HepG2 (cell line): ENCODE data around the gene NREP. TPM values are rescaled to one million over a fixed set of nuclear protein-coding genes. Genes with fewer than 3 reads are reported as not detected.

Experiments used
- ATAC-seq: fragments of 200-7000 bp; cut with Tn5 transposase; 3 replicates; pipeline ENCODE4 v1.9.1; 2020; ENCODE audit warnings: mild to moderate bottlenecking, moderate library complexity
- BruUV-seq: library from RNA; stranded (reverse); fragments of 400-500 nt; replicated peaks from 2 replicates; lab custom pipeline; 2021; lab: Mats Ljungman, UMichigan
- CTCF ChIA-PET: fragments of 300-600 bp; formaldehyde crosslinking; extraction: SDS; loops from one replicate; lab custom pipeline; 2021; ENCODE audit warnings: low total read pairs, inconsistent platforms, low intra/inter-chr PET ratio; lab: Yijun Ruan, JAX
- POLR2A ChIA-PET: fragments of 350-600 bp; sonication (Branson Sonifier 250); formaldehyde crosslinking; loops from one replicate; lab custom pipeline; 2020; ENCODE audit warnings: antibody characterized with exemption, inconsistent platforms; lab: Yijun Ruan, JAX
- DNase-seq: peaks from one replicate; pipeline ENCODE4 v3.0.0-alpha.2; 2015; ENCODE audit warnings: low spot score
- FAIRE-seq: peaks from 3 replicates; lab custom pipeline; 2011; peaks lifted over from hg19 to GRCh38; lab: Jason Lieb, UNC
- H2AFZ ChIP-seq: one replicate; pipeline ENCODE4 v1.6.1; 2011; ENCODE audit warnings: low read length, inconsistent platforms
- H3K27ac ChIP-seq: fragments of 300-600 bp; 3 replicates; pipeline ENCODE4 v1.8.0; 2011; ENCODE audit warnings: mixed run types, mild to moderate bottlenecking, mixed read lengths, low read length, inconsistent platforms; ENCODE audit not compliant: insufficient read depth; ENCODE audit errors: extremely low read length
- H3K27me3 ChIP-seq, 2 experiments: fragments of 200-600 bp in 1 of 2; 2 replicates in 1 of 2; 3 replicates in 1 of 2; pipeline versions ENCODE4 v1.6.0 to v1.8.0; 2011; ENCODE audit warnings: low read length in 2 of 2, mild to moderate bottlenecking in 2 of 2, moderate library complexity in 2 of 2, inconsistent platforms in 1 of 2; ENCODE audit not compliant: insufficient read depth in 2 of 2, control insufficient read depth in 1 of 2
- H3K36me3 ChIP-seq, 2 experiments: fragments of 200-600 bp in 1 of 2; replicated peaks in 1 of 2; 2 replicates in 1 of 2; 3 replicates in 1 of 2; pipeline versions ENCODE4 v1.5.1 to v1.8.0; 2011; ENCODE audit warnings: low read length in 2 of 2, inconsistent platforms in 1 of 2; ENCODE audit not compliant: insufficient read depth in 2 of 2, control insufficient read depth in 1 of 2
- H3K4me1 ChIP-seq: 2 replicates; pipeline ENCODE4 v1.5.1; 2012; ENCODE audit warnings: low read length, inconsistent platforms; ENCODE audit not compliant: insufficient read depth
- H3K4me2 ChIP-seq: 2 replicates; pipeline ENCODE4 v1.6.0; 2011; ENCODE audit warnings: low read depth, low read length, inconsistent platforms
- H3K4me3 ChIP-seq, 3 experiments: fragments of 200-600 bp in 1 of 3; sonication (generic), shearing (Covaris generic) in 1 of 3; replicated peaks in 1 of 3; 2 replicates each; pipeline ENCODE4 v1.5.1; 2011 to 2016; ENCODE audit warnings: low read length in 3 of 3, inconsistent platforms in 2 of 3, low read depth in 2 of 3, mild to moderate bottlenecking in 2 of 3, control low read depth in 1 of 3, mixed read lengths in 1 of 3; ENCODE audit not compliant: insufficient read depth in 1 of 3
- H3K79me2 ChIP-seq: one replicate; pipeline ENCODE4 v1.6.1; 2011; ENCODE audit warnings: low read length, inconsistent platforms; ENCODE audit not compliant: insufficient read depth
- H3K9ac ChIP-seq: 2 replicates; pipeline ENCODE4 v1.6.0; 2011; ENCODE audit warnings: mild to moderate bottlenecking, low read depth, low read length, inconsistent platforms; ENCODE audit not compliant: insufficient read depth
- H3K9me3 ChIP-seq: 2 replicates; pipeline ENCODE4 v1.5.1; 2012; ENCODE audit warnings: mild to moderate bottlenecking, low read length
- H4K20me1 ChIP-seq: 2 replicates; pipeline ENCODE4 v1.6.0; 2011; ENCODE audit warnings: inconsistent platforms, mild to moderate bottlenecking, low read length, moderate library complexity; ENCODE audit not compliant: insufficient read depth
- E2F2 ChIP-seq: sonication (generic); formaldehyde crosslinking; IDR thresholded peaks from 2 replicates; pipeline ENCODE4 v1.4.0; 2020; ENCODE audit warnings: missing genetic modification reagents, borderline replicate concordance
- KLF12 ChIP-seq: sonication (generic); formaldehyde crosslinking; IDR thresholded peaks from 2 replicates; pipeline ENCODE4 v1.4.0; 2020; ENCODE audit warnings: missing genetic modification reagents, borderline replicate concordance
- MAFF ChIP-seq: IDR thresholded peaks from 2 replicates; pipeline ENCODE4 v1.6.1; 2011; ENCODE audit warnings: low read depth, low read length, improper control_type of control experiment
- MAFK ChIP-seq, 2 experiments: IDR thresholded peaks in 1 of 2; conservative IDR thresholded peaks in 1 of 2; 2 replicates each; pipeline ENCODE4 v1.6.1; 2011; ENCODE audit warnings: improper control_type of control experiment in 2 of 2, low read length in 2 of 2
- PHB2 ChIP-seq: fragments of 450-650 bp; IDR thresholded peaks from 2 replicates; pipeline ENCODE4 v1.6.1; 2018; ENCODE audit not compliant: partially characterized antibody
- ZMYM4 ChIP-seq: sonication (generic); formaldehyde crosslinking; IDR thresholded peaks from 2 replicates; pipeline ENCODE4 v1.8.1; 2023; ENCODE audit warnings: mild to moderate bottlenecking, missing genetic modification reagents
- ZNF549 ChIP-seq: sonication (generic); formaldehyde crosslinking; IDR thresholded peaks from 2 replicates; pipeline ENCODE4 v1.5.0; 2020; ENCODE audit warnings: missing genetic modification reagents
- ZSCAN29 ChIP-seq: sonication (generic); formaldehyde crosslinking; conservative IDR thresholded peaks from 2 replicates; pipeline ENCODE4 v1.4.0; 2020; ENCODE audit warnings: mild to moderate bottlenecking, missing genetic modification reagents
- WGBS: methylation state at CpG from one replicate; pipeline ENCODE4 v1.1.6; 2017; ENCODE audit warnings: low lambda C conversion rate; 5-methylcytosine and 5-hydroxymethylcytosine counted together
- in situ Hi-C: cut with HindIII; loops from 2 replicates; pipeline ENCODE4 v1.10.0; 2017; ENCODE audit warnings: low pct_unique_long_range_greater_than_20kb; ENCODE audit not compliant: extremely low pct_ligation_motif_present
- intact Hi-C: fragments of 100-400 bp; cut with micrococcal nuclease; formaldehyde crosslinking; loops from one replicate; pipeline ENCODE4 v1.10.0; 2022; ENCODE audit not compliant: unreplicated experiment
- polyA plus RNA-seq, 8 experiments: library from polyadenylated mRNA; depleted of rRNA in 3 of 8; stranded (reverse) in 7 of 8; unstranded in 1 of 8; fragments of >200 nt; fragmentation: Illumina TruSeq in 4 of 8; extraction: Trizol in 4 of 8; gene quantifications; 2 replicates each; pipeline versions ENCODE4 v1.2.1 to v1.2.3, GENCODE V29; 2011 to 2016; ENCODE audit warnings: low read depth in 4 of 8, missing spikeins in 1 of 8, mixed read lengths in 1 of 8; ENCODE audit not compliant: insufficient read depth in 1 of 8
- total RNA-seq, 5 experiments: library from RNA; depleted of rRNA; stranded (reverse); fragments of >200 nt; fragmentation: Illumina TruSeq; extraction: Trizol; gene quantifications; 2 replicates each; pipeline ENCODE4 v1.2.3, GENCODE V29; 2016; ENCODE audit warnings: low read depth in 1 of 5

Gene NREP
- total and polyA plus RNA-seq, 2 of the 13 experiments (the other 11 are each of a cell fraction or from before 2014, with no cell fraction given) = 40.5 to 102 TPM

DNA sequence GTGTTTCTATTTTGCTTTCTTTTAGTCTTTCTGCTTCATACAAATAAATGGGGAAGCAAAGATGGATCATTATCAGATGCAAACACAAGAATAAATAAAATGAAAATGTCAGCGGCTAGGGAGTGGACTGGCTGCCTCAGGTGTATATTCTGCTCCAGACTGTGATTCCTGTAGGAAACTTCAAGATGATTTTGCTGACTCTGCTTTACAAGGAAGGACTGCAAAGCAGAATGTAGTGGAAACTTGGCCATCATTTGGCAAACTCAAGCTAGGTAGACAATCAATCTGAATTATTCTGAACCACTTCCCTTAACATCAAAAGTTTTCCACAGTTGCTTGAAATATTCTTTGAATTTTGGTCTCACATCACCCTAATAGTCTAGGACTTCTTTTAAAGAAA, 38.1 kb upstream of the NREP start:
- Histone ChIP-seq H3K36me3 (no peaks in the 10 kb centered on the region), H3K9ac (no peak overlapping the region), H4K20me1 (no peaks in the 10 kb centered on the region), H3K79me2 (no peaks in the 10 kb centered on the region), H2AFZ (no peak overlapping the region), H3K4me2 (no peak overlapping the region), H3K27me3 (no peaks in the 10 kb centered on the region; a peak in 1 of 5 replicates), H3K9me3 (no peaks in the 10 kb centered on the region), H3K27ac (no peak overlapping the region), H3K4me1 (no peaks in the 10 kb centered on the region), H3K4me3 (no peak overlapping the region)
- WGBS = 34% methylated on average over 1 of the region's 1 CpG
- FAIRE-seq (no peak), ATAC-seq (no peak), DNase-seq (no peak)
- TF ChIP-seq MAFF = peak; percentile 74
- TF ChIP-seq ZMYM4 = no peak
- TF ChIP-seq ZSCAN29 (CRISPR knock-in tag) = no peak
- TF ChIP-seq MAFK (conservative IDR thresholded peaks at IDR 0.05 in 1 of 2, IDR thresholded peaks at IDR 0.05 in 1 of 2; ENCODE audit: low read length in 2 of 2) = peak; percentile 67 to 84
- TF ChIP-seq PHB2 = no peak
- TF ChIP-seq E2F2 (CRISPR knock-in tag) = no peak
- ChIA-PET POLR2A (no interaction called here), CTCF (no interaction called here)
- intact Hi-C loops = no loop called here
- BruUV-seq = no TSS peak
- in situ Hi-C loops = no loop called here

DNA sequence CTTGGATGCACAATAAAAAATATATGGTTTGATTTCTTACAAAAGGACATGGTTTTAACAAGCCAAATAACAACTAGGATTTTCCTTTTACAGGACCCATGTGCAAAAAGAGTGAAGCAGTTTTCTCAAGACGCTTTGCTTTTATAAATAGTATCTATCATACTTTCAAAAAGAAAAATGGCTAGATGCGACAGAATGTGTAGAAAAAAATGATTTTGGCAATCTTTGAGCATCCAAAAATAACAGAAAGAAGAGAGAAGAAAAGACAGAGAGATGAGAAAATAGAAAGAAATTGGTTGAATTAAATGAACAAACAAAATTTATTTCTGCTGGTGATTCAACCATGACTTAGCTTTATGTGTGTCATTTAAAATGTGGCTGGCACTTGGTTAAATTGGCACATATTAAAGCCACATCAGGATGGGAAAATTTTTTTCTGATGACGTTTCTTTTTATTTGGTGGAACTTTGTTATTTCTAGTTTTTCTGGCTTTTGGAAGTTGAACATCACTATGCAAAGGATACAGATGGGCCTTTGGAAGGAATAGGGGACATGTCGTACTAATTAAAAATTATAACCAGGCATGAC, 35.6 kb upstream of the NREP start:
- H3K4me1 ChIP-seq = no peaks in the 10 kb centered on the region
- ChIA-PET CTCF (no interaction called here), POLR2A (no interaction called here)
- no peak for ATAC-seq
- no peaks in the 10 kb centered on the region for H3K79me2 ChIP-seq
- no peak overlapping the region for H3K27ac ChIP-seq
- TF ChIP-seq KLF12 (CRISPR knock-in tag) = no peak
- no peak for TF ChIP-seq ZNF549 (CRISPR knock-in tag)
- peak; percentile 19 to 51; a peak in 2 of 4 replicates for TF ChIP-seq MAFK (conservative IDR thresholded peaks at IDR 0.05 in 1 of 2, IDR thresholded peaks at IDR 0.05 in 1 of 2; ENCODE audit: low read length in 2 of 2)
- TF ChIP-seq MAFF = peak; percentile 42; the same call in 1 of the 2 replicates
- in situ Hi-C loops = no loop called here
- H3K4me2 ChIP-seq = no peak overlapping the region
- no peak overlapping the region for H3K4me3 ChIP-seq
- H4K20me1 ChIP-seq = no peaks in the 10 kb centered on the region
- BruUV-seq = no TSS peak
- intact Hi-C loops = no loop called here
- 7% methylated on average over 4 of the region's 4 CpGs for WGBS
- no peak for DNase-seq
- H2AFZ ChIP-seq = no peak overlapping the region
- H3K9me3 ChIP-seq = no peaks in the 10 kb centered on the region
- H3K36me3 ChIP-seq = no peaks in the 10 kb centered on the region
- no peak for FAIRE-seq
- H3K9ac ChIP-seq = no peak overlapping the region
- no peaks in the 10 kb centered on the region; a peak in 1 of 5 replicates for H3K27me3 ChIP-seq
